ENCODE data around the gene CYTL1.

DNA sequence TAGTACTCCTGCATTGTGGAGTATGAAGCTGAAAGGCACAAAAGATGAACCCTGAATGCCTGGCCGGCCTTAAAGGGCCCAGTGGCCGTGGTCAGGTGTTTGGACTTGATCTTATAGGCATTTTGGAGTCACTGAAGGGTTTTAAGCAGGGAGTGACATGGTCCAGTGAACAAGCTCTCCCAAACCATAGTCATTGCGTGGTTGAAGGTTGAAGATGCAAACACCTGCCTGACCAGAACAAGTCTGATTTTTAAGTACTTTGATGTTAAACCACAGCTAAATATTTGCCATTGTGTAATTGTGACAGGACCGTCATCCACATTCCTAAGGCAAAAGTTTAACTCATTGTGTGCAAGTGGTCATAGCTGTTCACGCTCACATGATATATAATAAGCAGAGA lies 35.3 kb upstream of the CYTL1 start:
- no peak for TF ChIP-seq POLR2A (IDR thresholded peaks at IDR 0.05)
- no peak for TF ChIP-seq CTCF (IDR thresholded peaks at IDR 0.05)

Data from tibial nerve (tissue), 3 donors.